BJ (cell line): ENCODE measurements around the gene XDH. TPM values are rescaled to one million over a fixed set of nuclear protein-coding genes. Genes with fewer than 3 reads are reported as not detected.

Experiments used
- CTCF ChIA-PET: fragments of 350-600 bp; formaldehyde crosslinking; extraction: SDS; loops from one replicate; lab custom pipeline; 2021; ENCODE audit warnings: antibody characterized with exemption, inconsistent platforms; lab: Yijun Ruan, JAX
- POLR2A ChIA-PET: fragments of 300-600 bp; sonication (Branson Sonifier 250); formaldehyde crosslinking; extraction: SDS; loops from one replicate; lab custom pipeline; 2021; ENCODE audit warnings: antibody characterized with exemption; lab: Charles Lee
- DNase-seq: peaks from one replicate; pipeline ENCODE4 v3.0.0-alpha.2; 2011; ENCODE audit warnings: low read depth
- H3K27me3 ChIP-seq: 2 replicates; pipeline ENCODE4 v1.6.0; 2011; ENCODE audit warnings: low read length; ENCODE audit not compliant: control insufficient read depth, insufficient read depth
- H3K36me3 ChIP-seq: 2 replicates; pipeline ENCODE4 v1.5.1; 2011; ENCODE audit warnings: low read length; ENCODE audit not compliant: control insufficient read depth, insufficient read depth
- H3K4me3 ChIP-seq: 2 replicates; pipeline ENCODE4 v1.5.1; 2011; ENCODE audit warnings: low read depth, mild to moderate bottlenecking, control low read depth, low read length
- CTCF ChIP-seq: IDR thresholded peaks from 2 replicates; pipeline ENCODE4 v1.5.1; 2011; ENCODE audit warnings: low read depth, mild to moderate bottlenecking, control low read depth, inconsistent platforms, low read length, moderate library complexity; ENCODE audit not compliant: insufficient read depth
- polyA plus RNA-seq: library from polyadenylated mRNA; depleted of rRNA; stranded (reverse); fragments of >200 nt; gene quantifications from 2 replicates; pipeline ENCODE4 v1.2.3, GENCODE V29; 2011

Gene XDH
- polyA plus RNA-seq, 1 experiment, result 0.69 TPM

DNA sequence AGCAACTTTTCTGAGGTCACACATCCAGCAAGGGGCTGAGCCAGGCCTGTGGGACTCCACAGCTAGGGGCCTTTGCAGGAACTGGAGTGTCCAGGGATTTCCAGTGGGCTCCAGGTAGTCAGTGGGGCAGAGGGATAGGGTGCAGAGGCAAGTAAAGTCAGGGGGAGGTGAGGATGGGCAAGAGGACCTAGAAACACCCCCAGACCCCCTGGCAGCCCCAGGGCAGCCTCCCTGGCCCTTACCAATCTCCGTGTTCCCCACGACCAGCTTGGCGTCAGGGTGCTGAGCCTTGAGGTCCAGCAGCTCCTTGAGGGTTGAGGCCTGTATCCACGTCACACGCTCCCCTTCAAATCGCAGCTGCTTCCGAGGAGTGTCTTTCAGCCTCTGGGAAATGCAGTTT is 28.4 kb downstream of the XDH start:
- H3K36me3 ChIP-seq, result no peaks in the 10 kb centered on the region
- CTCF ChIA-PET, result interaction anchor here (0.6 to 2.7 kb wide), 4 partner anchors 9 to 145 kb away, joined by 3 to 9 read pairs (median 5); no protein-coding TSS in a partner anchor
- TF ChIP-seq CTCF, result no peak
- H3K27me3 ChIP-seq, result no peaks in the 10 kb centered on the region
- no peak overlapping the region for H3K4me3 ChIP-seq
- no peak for DNase-seq
- POLR2A ChIA-PET, result no interaction called here

GRCh38 chr2:31384771-31385276 is 29.7 kb downstream of the XDH start:
- ChIA-PET CTCF (interaction anchor here (0.6 to 2.7 kb wide), 6 partner anchors 11 to 453 kb away, joined by 3 to 9 read pairs (median 4); no protein-coding TSS in a partner anchor), POLR2A (interaction anchor here (0.6 kb wide), 1 partner anchor 1153 kb away, joined by 3 read pairs; no protein-coding TSS in a partner anchor)
- H3K27me3 ChIP-seq, result no peaks in the 10 kb centered on the region
- DNase-seq, result peak; percentile 92
- no peak overlapping the region for H3K4me3 ChIP-seq
- TF ChIP-seq CTCF, result no peak
- no peaks in the 10 kb centered on the region for H3K36me3 ChIP-seq

DNA sequence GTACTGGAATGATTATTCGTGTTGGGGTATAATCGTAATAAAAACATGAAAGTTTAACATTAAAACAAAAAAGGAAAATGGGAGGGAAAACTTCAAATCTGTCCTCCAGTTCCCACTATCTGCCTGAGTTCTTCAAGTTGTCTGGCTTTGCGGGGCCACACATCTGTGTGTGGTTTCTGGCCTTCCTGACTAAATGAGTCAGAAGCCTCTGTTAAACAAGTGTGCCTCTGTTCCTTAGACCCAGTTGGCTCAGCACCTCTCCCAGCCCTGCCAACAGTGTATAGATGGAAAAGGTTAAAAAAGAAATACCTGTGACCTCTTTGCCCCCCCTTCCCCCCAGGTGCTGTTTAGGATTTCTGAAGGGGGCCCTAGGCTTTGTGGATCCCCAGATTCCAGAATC is 30.2 kb downstream of the XDH start:
- peak; percentile 69 for DNase-seq
- no peak overlapping the region for H3K4me3 ChIP-seq
- no peaks in the 10 kb centered on the region for H3K36me3 ChIP-seq
- POLR2A ChIA-PET, result no interaction called here
- CTCF ChIA-PET, result interaction anchor here (0.9 to 2.7 kb wide), 5 partner anchors 11 to 51 kb away, joined by 3 to 9 read pairs (median 4); no protein-coding TSS in a partner anchor
- no peaks in the 10 kb centered on the region for H3K27me3 ChIP-seq
- TF ChIP-seq CTCF, result no peak

- no peak for TF ChIP-seq CTCF
- Histone ChIP-seq H3K4me3 (no peak overlapping the region), H3K27me3 (no peaks in the 10 kb centered on the region), H3K36me3 (no peaks in the 10 kb centered on the region)
- no peak for DNase-seq
- CTCF ChIA-PET, result interaction anchor here (0.6 to 1.1 kb wide), 7 partner anchors 18 to 1296 kb away, joined by 3 to 4 read pairs (median 3); no protein-coding TSS in a partner anchor
- POLR2A ChIA-PET, result no interaction called here
Measured at GRCh38 chr2:31383471-31384153, 30.9 kb downstream of the XDH start.

- ChIA-PET CTCF (interaction anchor here (0.6 to 0.9 kb wide), 2 partner anchors 48 to 1295 kb away, joined by 3 read pairs; no protein-coding TSS in a partner anchor), POLR2A (no interaction called here)
- Histone ChIP-seq H3K27me3 (no peaks in the 10 kb centered on the region), H3K4me3 (no peak overlapping the region), H3K36me3 (no peaks in the 10 kb centered on the region)
- DNase-seq, result no peak
- no peak for TF ChIP-seq CTCF
Measured at GRCh38 chr2:31382452-31383120, 32.0 kb downstream of the XDH start.
